Measurements from ENCODE around the gene MBD5.

DNA sequence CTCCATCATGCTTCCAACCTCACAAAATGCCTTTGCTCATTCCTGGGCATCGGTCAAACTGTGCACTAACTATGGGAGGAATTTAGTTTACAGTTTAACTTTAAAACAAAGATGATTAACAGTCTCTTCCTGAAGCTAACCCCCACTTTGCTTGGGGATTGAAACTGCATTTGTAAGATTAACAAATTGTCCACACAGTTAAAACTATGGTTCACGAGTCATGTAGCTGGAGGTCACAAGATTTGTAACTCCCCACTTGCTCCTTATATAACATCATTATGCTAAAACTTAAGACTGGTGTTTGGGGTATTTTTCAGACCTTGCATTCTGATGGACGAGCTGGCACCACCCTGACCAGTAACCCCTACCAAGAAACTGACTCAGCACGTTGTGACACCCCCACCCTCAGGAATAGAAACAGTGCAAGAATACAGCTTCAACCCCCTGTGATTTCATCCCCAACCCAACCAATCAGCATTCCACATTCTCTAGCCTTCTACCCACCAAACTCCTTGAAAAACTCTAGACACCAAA lies 252.3 kb downstream of the MBD5 start:
- TF ChIP-seq, protein P1, sequence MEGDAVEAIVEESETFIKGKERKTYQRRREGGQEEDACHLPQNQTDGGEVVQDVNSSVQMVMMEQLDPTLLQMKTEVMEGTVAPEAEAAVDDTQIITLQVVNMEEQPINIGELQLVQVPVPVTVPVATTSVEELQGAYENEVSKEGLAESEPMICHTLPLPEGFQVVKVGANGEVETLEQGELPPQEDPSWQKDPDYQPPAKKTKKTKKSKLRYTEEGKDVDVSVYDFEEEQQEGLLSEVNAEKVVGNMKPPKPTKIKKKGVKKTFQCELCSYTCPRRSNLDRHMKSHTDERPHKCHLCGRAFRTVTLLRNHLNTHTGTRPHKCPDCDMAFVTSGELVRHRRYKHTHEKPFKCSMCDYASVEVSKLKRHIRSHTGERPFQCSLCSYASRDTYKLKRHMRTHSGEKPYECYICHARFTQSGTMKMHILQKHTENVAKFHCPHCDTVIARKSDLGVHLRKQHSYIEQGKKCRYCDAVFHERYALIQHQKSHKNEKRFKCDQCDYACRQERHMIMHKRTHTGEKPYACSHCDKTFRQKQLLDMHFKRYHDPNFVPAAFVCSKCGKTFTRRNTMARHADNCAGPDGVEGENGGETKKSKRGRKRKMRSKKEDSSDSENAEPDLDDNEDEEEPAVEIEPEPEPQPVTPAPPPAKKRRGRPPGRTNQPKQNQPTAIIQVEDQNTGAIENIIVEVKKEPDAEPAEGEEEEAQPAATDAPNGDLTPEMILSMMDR (IDR thresholded peaks at IDR 0.05), result no peak
- no peak for TF ChIP-seq POLR2A (IDR thresholded peaks at IDR 0.05)

Data from adrenal gland (tissue), 5 donors.